CD4-positive, alpha-beta T cell treated with Interleukin-21 for 1 hour (primary cell): Measurements from ENCODE around the gene ZNF215.
"Not testable (repeated sequence)": the region's sequence is repeated elsewhere in the genome, so short reads cannot be mapped to it uniquely, and the experiment has no call there.

Experiments
- DNase-seq: peaks from one replicate; pipeline ENCODE4 v3.0.0-alpha.2; 2020

Gene ZNF215

DNA sequence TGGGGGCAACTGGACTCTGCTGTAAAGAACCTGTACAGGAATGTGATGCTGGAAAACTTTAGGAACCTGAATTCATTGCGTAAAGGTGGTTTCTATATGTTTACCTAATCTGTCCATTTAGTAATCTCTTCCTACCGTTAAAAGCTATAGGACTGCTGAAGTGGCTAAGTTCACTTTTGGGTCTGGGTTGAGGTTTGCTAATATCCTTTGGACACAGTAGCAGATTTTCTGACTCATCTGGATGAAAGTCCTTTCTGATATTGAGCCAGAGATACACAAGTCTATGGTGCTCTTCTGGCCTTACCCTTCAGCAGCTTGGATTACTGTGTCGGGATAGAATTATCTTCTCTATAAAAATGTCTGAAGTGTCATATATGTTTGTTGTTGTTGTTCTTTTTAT lies 16.9 kb downstream of the ZNF215 start:
- DNase-seq: no peak

DNA sequence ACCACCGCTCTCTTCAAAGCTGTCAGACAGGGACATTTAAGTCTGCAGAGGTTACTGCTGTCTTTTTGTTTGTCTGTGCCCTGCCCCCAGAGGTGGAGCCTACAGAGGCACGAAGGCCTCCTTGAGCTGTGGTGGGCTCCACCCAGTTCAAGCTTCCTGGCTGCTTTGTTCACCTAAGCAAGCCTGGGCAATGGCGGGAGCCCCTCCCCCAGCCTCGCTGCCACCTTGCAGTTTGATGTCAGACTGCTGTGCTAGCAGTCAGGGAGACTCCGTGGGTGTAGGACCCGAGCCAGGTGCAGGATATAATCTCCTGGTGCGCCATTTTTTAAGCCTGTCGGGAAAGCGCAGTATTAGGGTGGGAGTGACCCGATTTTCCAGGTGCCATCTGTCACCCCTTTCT lies 28.0 kb downstream of the ZNF215 start:
- DNase-seq: not testable (repeated sequence)

DNA sequence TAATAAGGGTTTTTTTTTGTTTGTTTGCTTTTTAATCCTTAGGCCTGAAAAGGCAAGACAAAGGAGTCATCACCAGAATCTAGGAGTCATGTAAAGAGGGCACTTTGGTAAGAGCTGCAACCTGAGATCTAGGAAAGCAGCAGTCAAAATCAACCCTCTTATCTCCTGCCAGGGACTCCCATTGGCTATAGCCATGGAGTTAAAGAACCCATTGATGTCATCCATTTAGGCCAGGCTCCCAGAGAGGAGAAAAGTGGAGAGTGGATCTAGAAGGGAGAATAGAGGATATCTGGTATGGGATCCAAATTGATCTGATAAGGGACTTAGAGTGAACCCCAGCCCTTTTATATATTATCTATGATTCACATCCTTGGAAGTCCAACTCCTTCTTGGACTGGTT lies 35.9 kb downstream of the ZNF215 start:
- no peak for DNase-seq

GRCh38 chr11:6962673-6963072 lies 36.4 kb downstream of the ZNF215 start:
- no peak for DNase-seq

DNA sequence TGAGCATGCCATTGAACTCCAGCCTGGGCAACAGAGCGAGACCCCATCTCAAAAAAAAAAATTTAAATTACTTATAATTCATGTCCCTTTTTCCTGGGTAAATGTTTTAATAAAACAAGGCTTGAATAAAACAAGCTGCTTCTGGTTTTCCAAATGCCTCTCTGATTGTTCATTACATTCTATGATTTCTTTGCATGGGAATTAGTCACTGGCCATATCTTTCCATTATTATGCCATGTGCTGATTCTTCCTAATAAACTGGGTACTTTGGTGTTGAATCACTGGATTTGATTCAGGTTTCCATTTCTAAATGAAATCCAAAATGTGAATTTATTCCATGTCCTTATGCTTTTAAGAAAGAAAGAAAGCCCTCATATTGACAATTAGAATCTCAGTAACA lies 42.6 kb downstream of the ZNF215 start:
- DNase-seq: no peak

- DNase-seq: not testable (repeated sequence)
These were observed 43.6 kb downstream of the ZNF215 start for GRCh38 chr11:6969854-6970253.

DNA sequence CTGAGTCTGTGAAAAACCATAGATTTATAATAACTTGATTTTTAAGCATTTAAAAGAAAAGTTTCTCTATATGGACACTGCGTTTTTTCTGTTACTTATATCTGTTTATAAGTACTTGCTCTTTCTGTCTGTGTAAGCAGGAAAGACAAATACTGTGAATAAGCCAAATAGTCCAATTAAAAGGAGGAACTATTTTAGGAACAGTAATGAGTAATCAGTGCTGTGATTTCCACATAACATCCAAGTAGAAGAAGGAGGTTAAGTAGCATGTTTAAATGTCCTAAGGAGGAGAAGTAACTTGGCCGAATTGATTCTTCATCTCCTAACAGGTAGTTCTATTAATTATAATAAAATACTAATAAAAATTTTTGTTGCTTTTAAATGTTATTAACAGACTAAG lies 53.1 kb downstream of the ZNF215 start:
- DNase-seq: no peak

- DNase-seq: no peak
These were observed 60.3 kb downstream of the ZNF215 start for GRCh38 chr11:6986487-6986886.

DNA sequence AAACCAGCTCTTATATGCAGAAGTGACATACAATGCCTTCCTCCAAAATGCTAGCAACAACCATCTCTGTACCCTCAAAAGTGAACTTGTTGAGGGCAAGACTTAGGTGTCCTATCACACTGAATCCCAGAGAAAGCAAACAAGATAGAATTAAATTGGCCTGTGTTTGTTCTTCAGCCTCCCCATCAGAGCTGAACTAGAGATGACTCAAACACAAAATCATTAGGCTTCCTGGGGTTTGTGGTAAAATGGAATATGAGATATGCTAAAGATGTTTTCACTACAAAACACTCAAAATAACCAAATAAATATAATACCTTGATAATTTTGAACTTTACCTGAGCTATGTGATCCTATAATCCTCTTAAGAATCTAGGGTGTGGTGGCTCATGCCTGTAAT lies 62.3 kb downstream of the ZNF215 start:
- no peak for DNase-seq

DNA sequence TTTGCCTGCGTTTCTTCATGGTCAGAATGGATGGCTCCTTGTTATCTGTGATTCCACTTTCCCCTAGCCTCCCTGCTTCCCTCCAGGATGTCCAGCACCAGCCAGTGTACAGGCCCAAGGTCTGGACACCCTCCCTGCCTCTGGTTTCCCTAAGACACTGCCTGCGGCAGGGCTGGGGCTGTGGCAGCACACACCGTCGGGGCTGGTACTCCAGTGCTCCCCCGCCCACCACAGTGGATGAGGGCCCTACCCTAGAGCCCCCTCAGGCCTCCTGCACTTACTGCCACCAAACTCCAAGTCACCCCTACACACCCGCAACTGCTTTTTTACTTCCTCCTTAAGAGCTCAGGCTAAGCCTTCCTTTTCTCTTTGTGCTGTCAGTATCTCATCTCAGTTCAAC lies 65.0 kb downstream of the ZNF215 start:
- no peak for DNase-seq

GRCh38 chr11:6992026-6992425 lies 65.8 kb downstream of the ZNF215 start:
- no peak for DNase-seq

DNA sequence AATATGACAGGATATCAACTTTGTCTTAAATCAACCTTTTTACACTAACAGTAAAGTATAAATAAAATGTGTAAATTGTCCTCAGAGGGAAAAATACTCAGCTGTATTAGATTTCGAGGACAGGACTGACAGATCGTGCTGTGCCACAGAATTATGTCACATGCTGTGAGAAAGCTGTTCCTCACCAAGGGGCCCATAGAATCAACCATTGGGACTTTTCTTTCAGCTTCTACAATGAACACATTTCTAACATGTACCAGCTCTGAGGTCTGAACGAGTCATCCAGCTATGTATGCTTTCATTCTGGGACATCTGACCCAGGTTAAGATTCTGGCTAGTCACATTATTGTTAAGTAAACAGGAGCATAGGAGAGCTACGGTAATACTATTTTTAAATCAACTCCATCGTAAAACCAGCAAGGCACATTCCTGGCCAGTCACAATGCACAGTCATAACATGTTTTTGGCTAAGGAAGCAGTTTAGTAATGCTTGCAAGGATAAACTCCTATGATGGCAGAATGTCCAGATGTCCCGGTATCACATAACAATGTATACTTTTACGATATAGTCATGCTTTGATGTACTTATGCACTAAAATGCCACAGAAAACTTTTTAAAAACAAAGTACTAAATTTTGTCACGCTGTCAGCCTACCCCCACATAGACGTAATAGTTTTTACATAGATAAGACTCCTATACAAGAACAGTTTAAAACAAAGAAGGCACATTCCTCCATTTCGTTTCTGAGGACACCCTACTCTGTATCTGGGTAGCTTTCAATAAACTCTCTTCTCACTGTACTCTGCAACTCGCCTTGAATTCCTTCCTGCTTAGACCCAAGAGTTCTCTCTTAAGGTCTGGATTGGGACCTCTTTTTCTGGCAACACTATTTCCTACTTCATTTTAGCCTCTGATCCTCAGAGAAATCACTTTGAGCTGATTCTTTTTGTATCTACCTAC lies 66.5 kb downstream of the ZNF215 start:
- no peak for DNase-seq

- no peak for DNase-seq
These were observed 69.5 kb downstream of the ZNF215 start for GRCh38 chr11:6995703-6996102.

GRCh38 chr11:7004482-7004881 lies 78.3 kb downstream of the ZNF215 start:
- DNase-seq: no peak
